Activated T-cell treated with anti-CD3 and anti-CD28 coated beads for 48 hours (primary cell): ENCODE measurements around the gene SACM1L.

Source experiments
- DNase-seq: peaks from one replicate; pipeline ENCODE4 v3.0.0-alpha.2; 2020; ENCODE audit warnings: low read depth

Gene SACM1L

GRCh38 chr3:45786801-45787495 lies 97.8 kb downstream of the SACM1L start:
- DNase-seq: no peak

GRCh38 chr3:45787551-45787950 lies 98.4 kb downstream of the SACM1L start:
- no peak for DNase-seq

GRCh38 chr3:45789235-45789812 lies 100.1 kb downstream of the SACM1L start:
- DNase-seq: no peak

- no peak for DNase-seq
Observed at GRCh38 chr3:45790596-45790995, 101.4 kb downstream of the SACM1L start.

GRCh38 chr3:45792036-45792435 lies 102.8 kb downstream of the SACM1L start:
- no peak for DNase-seq

- no peak for DNase-seq
Observed at GRCh38 chr3:45792516-45793172, 103.4 kb downstream of the SACM1L start.

- DNase-seq: no peak
Observed at GRCh38 chr3:45793482-45794176, 104.4 kb downstream of the SACM1L start.

- no peak for DNase-seq
Observed at GRCh38 chr3:45794177-45794560, 105.0 kb downstream of the SACM1L start.

- DNase-seq: no peak
Observed at GRCh38 chr3:45794660-45795059, 105.5 kb downstream of the SACM1L start.
